ENCODE data around the gene PTPRS.

DNA sequence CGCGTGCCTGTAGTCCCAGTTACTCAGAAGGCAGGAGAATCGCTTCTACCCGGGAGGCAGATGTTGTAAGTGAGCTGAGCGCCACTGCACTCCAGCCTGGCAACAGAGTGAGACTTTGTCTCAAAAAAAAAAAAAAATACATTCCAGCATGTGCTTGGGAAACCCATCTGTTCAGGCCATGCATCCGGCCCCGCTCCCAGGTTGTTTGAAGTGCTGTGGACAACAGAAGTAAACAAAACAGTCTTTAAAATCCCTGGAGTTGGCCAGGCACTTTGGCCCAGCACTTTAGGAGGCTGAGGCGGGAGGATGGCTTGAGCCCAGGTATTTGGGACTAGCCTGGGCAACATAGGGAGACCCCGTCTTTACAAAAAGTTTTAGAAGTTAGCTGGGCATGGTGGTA lies 3.2 kb upstream of the PTPRS start:
- TF ChIP-seq, protein P1, sequence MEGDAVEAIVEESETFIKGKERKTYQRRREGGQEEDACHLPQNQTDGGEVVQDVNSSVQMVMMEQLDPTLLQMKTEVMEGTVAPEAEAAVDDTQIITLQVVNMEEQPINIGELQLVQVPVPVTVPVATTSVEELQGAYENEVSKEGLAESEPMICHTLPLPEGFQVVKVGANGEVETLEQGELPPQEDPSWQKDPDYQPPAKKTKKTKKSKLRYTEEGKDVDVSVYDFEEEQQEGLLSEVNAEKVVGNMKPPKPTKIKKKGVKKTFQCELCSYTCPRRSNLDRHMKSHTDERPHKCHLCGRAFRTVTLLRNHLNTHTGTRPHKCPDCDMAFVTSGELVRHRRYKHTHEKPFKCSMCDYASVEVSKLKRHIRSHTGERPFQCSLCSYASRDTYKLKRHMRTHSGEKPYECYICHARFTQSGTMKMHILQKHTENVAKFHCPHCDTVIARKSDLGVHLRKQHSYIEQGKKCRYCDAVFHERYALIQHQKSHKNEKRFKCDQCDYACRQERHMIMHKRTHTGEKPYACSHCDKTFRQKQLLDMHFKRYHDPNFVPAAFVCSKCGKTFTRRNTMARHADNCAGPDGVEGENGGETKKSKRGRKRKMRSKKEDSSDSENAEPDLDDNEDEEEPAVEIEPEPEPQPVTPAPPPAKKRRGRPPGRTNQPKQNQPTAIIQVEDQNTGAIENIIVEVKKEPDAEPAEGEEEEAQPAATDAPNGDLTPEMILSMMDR (IDR thresholded peaks at IDR 0.05) = no peak
- TF ChIP-seq ZFX (IDR thresholded peaks at IDR 0.05; ENCODE audit: borderline replicate concordance) = no peak

Data from 22Rv1 (cell line).